Retinal pigment epithelial cell (primary cell): Measurements from ENCODE around the gene ZDHHC7.
A peak's percentile ranks its signal among the peaks of the same experiment; 100 is the strongest.

Experiments
- DNase-seq: peaks from one replicate; pipeline ENCODE4 v3.0.0-alpha.2; 2010; ENCODE audit warnings: low read depth
- H3K4me3 ChIP-seq: 2 replicates; pipeline ENCODE4 v1.5.1; 2011; ENCODE audit warnings: mild to moderate bottlenecking, low read length, control low read depth, moderate library complexity
- TF ChIP-seq, protein P1 (sequence below): conservative IDR thresholded peaks from 2 replicates; pipeline ENCODE4 v1.5.1; 2011; ENCODE audit warnings: low read depth, low read length, control low read depth, inconsistent platforms

Gene ZDHHC7

DNA sequence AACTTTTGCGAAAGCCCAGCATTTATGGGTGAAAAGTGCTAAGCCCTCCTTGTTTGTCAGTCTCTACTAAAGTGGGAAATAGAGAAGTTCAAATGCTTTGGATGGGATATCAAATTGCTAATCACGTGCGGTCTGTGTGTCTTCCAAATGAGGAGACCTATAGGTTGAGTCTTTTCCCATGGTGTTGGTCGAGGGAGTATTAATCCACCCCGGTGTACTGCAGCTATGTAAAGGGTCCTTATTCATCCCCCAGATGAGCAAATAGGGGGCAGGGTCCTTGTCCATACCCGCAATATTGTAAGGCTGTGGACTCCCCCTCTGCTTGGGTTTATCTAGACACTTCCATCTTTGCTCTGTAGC lies 30.8 kb upstream of the ZDHHC7 start:
- DNase-seq = no peak
- TF ChIP-seq, protein P1, sequence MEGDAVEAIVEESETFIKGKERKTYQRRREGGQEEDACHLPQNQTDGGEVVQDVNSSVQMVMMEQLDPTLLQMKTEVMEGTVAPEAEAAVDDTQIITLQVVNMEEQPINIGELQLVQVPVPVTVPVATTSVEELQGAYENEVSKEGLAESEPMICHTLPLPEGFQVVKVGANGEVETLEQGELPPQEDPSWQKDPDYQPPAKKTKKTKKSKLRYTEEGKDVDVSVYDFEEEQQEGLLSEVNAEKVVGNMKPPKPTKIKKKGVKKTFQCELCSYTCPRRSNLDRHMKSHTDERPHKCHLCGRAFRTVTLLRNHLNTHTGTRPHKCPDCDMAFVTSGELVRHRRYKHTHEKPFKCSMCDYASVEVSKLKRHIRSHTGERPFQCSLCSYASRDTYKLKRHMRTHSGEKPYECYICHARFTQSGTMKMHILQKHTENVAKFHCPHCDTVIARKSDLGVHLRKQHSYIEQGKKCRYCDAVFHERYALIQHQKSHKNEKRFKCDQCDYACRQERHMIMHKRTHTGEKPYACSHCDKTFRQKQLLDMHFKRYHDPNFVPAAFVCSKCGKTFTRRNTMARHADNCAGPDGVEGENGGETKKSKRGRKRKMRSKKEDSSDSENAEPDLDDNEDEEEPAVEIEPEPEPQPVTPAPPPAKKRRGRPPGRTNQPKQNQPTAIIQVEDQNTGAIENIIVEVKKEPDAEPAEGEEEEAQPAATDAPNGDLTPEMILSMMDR = no peak
- H3K4me3 ChIP-seq = no peak overlapping the region

GRCh38 chr16:85041219-85042166 lies 30.2 kb upstream of the ZDHHC7 start:
- TF ChIP-seq, protein P1 = no peak
- no peak overlapping the region for H3K4me3 ChIP-seq
- DNase-seq = no peak

- no peak overlapping the region for H3K4me3 ChIP-seq
- no peak for DNase-seq
- TF ChIP-seq, protein P1 = no peak
Measured at GRCh38 chr16:85040685-85041084, 29.4 kb upstream of the ZDHHC7 start.

- TF ChIP-seq, protein P1 = no peak
- H3K4me3 ChIP-seq = no peak overlapping the region
- DNase-seq = no peak
Measured at GRCh38 chr16:85037721-85038120, 26.4 kb upstream of the ZDHHC7 start.

DNA sequence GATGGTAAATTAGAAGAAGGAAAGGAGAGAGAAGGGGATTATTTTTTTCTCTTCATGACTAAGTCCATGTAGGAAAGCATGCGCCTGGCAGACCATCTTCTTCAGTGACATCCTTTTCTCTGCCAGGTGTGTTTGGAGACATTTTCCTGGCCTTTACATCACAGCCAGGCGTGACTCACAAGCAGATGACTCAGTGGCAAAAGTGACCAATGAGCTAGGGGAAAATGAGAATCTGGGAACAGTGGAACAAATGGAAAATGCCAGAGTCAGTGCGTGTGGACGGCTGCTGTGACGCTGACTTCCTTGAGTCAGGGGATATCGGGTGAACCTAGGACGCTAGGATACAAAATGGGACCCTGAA lies 25.7 kb upstream of the ZDHHC7 start:
- peak; percentile 26 for DNase-seq
- TF ChIP-seq, protein P1 = no peak

DNA sequence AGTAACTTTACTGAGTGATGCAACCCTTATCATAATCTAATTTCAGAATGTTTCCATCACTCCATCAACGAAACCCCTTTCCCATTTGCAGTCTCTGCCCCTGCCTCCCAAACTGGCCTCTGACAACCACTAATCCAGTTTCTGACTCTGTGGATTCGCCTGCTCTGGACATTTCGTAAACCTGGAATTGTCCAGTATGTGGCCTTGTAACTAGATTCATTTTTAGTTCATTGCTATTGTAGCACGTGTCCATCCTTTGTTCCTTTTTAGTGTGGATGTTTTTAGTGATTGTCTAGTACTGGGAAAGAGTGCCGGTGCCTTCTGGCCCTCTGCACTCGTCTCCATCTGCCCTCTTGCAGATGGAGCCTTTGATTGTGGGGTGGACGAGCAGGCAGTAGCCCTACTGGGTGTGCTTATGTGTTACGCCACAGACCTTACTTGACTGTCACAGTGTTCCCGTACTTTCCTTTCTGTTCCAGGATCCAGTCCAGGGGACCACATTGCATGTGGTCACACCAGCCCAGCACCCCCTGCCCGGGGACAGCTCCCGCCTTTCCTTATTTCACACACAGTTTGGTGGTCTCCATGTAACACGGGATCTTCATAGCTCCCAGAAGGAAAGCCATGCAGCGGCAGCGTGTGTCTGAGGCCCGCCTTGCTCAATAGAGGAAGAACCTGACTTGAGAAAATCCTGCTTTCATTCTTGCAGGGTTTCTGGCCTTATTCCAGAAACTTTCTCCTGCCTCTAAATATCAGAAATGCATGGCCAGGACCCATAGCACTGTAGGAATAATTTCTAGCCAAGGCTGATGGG lies 25.1 kb upstream of the ZDHHC7 start:
- DNase-seq = peak; percentile 15
- no peak overlapping the region for H3K4me3 ChIP-seq
- TF ChIP-seq, protein P1 = no peak

More for the DNA sequence above, 25.7 kb upstream of the ZDHHC7 start:
- no peak overlapping the region for H3K4me3 ChIP-seq
